Activated CD4-positive, alpha-beta T cell treated with anti-CD3 and anti-CD28 coated beads for 48 hours (primary cell): ENCODE results near the gene TOPAZ1.

Source experiments
- DNase-seq: peaks from one replicate; pipeline ENCODE4 v3.0.0-alpha.2; 2020

The TOPAZ1 gene

GRCh38 chr3:44252332-44252959 is 10.8 kb downstream of the TOPAZ1 start:
- no peak for DNase-seq

GRCh38 chr3:44259404-44259803 is 17.7 kb downstream of the TOPAZ1 start:
- no peak for DNase-seq

- no peak for DNase-seq
Measured at GRCh38 chr3:44264146-44264545, 22.5 kb downstream of the TOPAZ1 start.

- no peak for DNase-seq
Measured at GRCh38 chr3:44265815-44266214, 24.1 kb downstream of the TOPAZ1 start.

- DNase-seq = no peak
Measured at GRCh38 chr3:44272191-44272590, 30.5 kb downstream of the TOPAZ1 start.

GRCh38 chr3:44277925-44278324 is 36.2 kb downstream of the TOPAZ1 start:
- no peak for DNase-seq

- no peak for DNase-seq
Measured at GRCh38 chr3:44280077-44280476, 38.4 kb downstream of the TOPAZ1 start.

GRCh38 chr3:44280631-44281030 is 38.9 kb downstream of the TOPAZ1 start:
- no peak for DNase-seq

GRCh38 chr3:44284949-44285348 is 43.3 kb downstream of the TOPAZ1 start:
- DNase-seq = peak; percentile 6

- no peak for DNase-seq
Measured at GRCh38 chr3:44289882-44290462, 48.3 kb downstream of the TOPAZ1 start.

- DNase-seq = no peak
Measured at GRCh38 chr3:44292276-44292675, 50.6 kb downstream of the TOPAZ1 start.

- DNase-seq = no peak
Measured at GRCh38 chr3:44292947-44293346, 51.3 kb downstream of the TOPAZ1 start.

GRCh38 chr3:44297255-44297654 is 55.6 kb downstream of the TOPAZ1 start:
- no peak for DNase-seq

GRCh38 chr3:44301746-44302145 is 60.1 kb downstream of the TOPAZ1 start:
- no peak for DNase-seq

GRCh38 chr3:44309500-44309899 is 67.8 kb downstream of the TOPAZ1 start:
- DNase-seq = no peak

- DNase-seq = no peak
Measured at GRCh38 chr3:44318891-44319311, 77.2 kb downstream of the TOPAZ1 start.

GRCh38 chr3:44321335-44321734 is 79.6 kb downstream of the TOPAZ1 start:
- DNase-seq = no peak

- peak; percentile 68 for DNase-seq
Measured at GRCh38 chr3:44323341-44323955, 81.8 kb downstream of the TOPAZ1 start.

- DNase-seq = no peak
Measured at GRCh38 chr3:44324584-44324983, 82.9 kb downstream of the TOPAZ1 start.

GRCh38 chr3:44326019-44326418 is 84.3 kb downstream of the TOPAZ1 start:
- DNase-seq = no peak

- DNase-seq = no peak
Measured at GRCh38 chr3:44326515-44326914, 84.8 kb downstream of the TOPAZ1 start.

GRCh38 chr3:44329946-44330345 is 88.3 kb downstream of the TOPAZ1 start:
- no peak for DNase-seq

GRCh38 chr3:44330444-44330843 is 88.8 kb downstream of the TOPAZ1 start:
- DNase-seq = no peak

GRCh38 chr3:44334326-44334725 is 92.6 kb downstream of the TOPAZ1 start:
- DNase-seq = no peak
